GM23248 (cell line): ENCODE data around the gene TAS2R7.

ENCODE experiments used
- EZH2 ChIP-seq: fragments of 200-600 bp; sonication (generic); IDR thresholded peaks from 2 replicates; pipeline ENCODE4 v1.6.1; 2018; ENCODE audit warnings: antibody characterized with exemption, mild to moderate bottlenecking; ENCODE audit not compliant: insufficient read depth, poor library complexity, severe bottlenecking
- EZH2phosphoT487 ChIP-seq: fragments of 200-600 bp; sonication (generic); IDR thresholded peaks from 2 replicates; pipeline ENCODE4 v1.6.1; 2018; ENCODE audit warnings: antibody characterized with exemption, moderate library complexity, mild to moderate bottlenecking, low read depth; ENCODE audit not compliant: insufficient read depth

- TF ChIP-seq EZH2 (no peak), EZH2phosphoT487 (no peak)
Observed at GRCh38 chr12:10794222-10794621, 8.2 kb downstream of the TAS2R7 start.
